HG03139 (cell line): ENCODE results near the gene CD99.
A peak's percentile ranks its signal among the peaks of the same experiment; 100 is the strongest.
"Not testable (repeated sequence)": the region's sequence is repeated elsewhere in the genome, so short reads cannot be mapped to it uniquely, and the experiment has no call there.

Source experiments
- ATAC-seq: cut with Tn5 transposase; IDR thresholded peaks from one replicate; pipeline ENCODE4 v1.9.1; 2021; ENCODE audit not compliant: unreplicated experiment

CD99 gene

DNA sequence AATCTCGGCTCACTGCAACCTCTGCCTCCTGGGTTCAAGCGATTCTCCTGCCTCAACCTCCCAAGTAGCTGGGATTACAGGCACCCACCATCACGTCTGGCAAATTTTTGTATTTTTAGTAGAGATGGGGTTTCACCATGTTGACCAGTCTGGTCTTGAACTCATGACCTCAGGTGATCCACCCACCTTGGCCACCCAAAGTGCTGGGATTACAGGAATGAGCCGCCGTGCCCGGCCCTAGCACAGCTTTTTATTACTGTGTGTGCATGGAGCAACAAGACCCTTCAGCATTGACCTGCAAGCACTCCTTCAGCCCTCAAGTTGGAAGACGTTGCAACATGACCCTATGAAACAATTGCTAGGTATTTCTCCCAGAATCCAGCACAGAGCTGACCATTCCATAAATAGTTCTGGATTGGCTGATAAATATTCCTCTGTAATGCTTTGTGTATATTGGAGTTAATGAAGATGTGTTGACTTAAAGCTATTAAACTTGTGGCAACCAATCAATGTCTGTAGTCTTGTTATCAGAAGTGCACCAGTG lies 15.4 kb upstream of the CD99 start:
- not testable (repeated sequence) for ATAC-seq

- no peak for ATAC-seq
Observed at GRCh38 chrX:2676794-2677675, 14.1 kb upstream of the CD99 start.

- no peak for ATAC-seq
Observed at GRCh38 chrX:2677764-2678163, 13.3 kb upstream of the CD99 start.

GRCh38 chrX:2678583-2678982 lies 12.5 kb upstream of the CD99 start:
- ATAC-seq = no peak

- no peak for ATAC-seq
Observed at GRCh38 chrX:2679534-2680485, 11.3 kb upstream of the CD99 start.

GRCh38 chrX:2680486-2681348 lies 10.4 kb upstream of the CD99 start:
- ATAC-seq = no peak

GRCh38 chrX:2682565-2683177 lies 8.4 kb upstream of the CD99 start:
- ATAC-seq = no peak

DNA sequence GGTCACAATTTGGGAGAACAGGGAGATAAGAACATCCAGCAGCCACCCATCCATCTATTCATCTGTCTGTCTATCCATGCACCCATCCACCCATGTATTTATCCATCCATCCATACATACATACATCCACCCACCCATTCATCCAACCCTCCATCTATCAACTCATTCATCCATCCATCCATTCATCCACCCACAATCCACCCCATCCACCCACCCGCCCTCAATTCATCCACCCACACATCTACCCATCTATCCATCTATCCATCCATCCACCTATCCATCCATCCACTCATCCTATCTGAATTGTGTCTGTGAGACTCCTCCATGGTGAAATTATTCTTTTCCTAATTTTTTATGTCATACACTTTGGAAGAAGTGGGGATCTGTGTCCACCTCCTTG lies 6.8 kb upstream of the CD99 start:
- ATAC-seq = no peak

DNA sequence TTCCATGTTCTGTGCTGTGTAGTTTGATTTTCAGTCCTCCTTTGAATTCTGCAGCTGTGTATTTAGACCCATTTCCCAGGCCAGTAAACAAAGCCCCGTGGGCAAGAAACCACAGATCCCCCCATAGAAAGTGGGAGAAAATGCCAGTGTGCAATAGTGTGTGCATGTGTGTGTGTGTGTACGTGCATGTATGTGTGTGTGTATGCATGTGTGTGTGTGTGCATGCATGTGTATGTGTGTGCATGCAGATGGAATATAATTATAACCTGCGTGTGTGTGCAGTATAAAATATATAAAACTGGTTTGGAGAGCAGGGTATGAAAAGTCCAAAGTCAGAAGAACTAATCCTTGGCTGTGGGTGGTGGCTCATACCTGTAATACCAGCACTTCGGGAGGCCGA lies 5.2 kb upstream of the CD99 start:
- ATAC-seq = no peak

- ATAC-seq = no peak
Observed at GRCh38 chrX:2689773-2690666, 1.1 kb upstream of the CD99 start.

- no peak for ATAC-seq
Observed at GRCh38 chrX:2691543-2692220, 587 bp downstream of the CD99 start.

DNA sequence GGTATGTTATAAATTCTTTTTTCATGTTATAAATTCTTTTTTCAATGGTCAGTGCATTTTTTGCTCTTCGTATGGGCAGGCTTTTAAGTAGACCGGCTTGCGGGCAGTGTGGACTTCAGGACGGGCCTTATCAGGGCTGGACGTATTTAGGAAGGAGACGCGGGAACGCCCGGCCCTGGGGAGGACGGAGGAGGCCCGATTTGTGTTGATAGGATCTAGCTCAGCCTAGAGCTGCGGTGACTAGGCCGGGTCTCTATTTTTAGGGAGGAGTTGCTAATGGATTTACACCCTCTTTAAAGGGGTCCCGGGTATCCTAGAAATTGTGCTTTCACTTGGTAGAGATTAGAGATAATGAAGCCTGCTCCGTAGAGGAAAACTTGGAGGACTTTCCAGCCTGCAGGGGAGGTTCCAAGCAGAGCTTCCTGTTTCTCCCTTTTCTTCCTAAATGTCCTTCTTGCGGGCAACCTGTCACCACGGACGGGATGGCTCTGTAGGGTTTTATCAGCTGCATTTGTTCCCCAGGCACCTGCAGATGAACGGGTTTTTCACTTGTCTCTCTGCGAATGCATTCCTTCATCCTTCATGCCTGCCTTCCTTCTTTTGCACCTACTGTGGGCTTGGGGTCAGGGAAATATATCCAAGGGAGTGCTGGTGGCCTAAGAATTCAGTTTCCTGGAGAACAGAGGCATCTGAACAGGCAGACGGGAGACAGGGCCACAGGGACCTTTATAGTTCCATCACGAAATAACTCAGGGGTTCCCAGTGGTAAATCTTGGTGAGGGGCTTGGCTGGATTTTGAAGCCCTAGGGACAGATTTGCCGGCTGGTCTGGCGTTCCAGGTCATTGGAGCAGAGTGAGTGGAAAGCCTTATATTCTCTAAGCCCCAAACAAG lies 1.4 kb downstream of the CD99 start:
- ATAC-seq = no peak

GRCh38 chrX:2693113-2694002 lies 2.3 kb downstream of the CD99 start:
- ATAC-seq = no peak

DNA sequence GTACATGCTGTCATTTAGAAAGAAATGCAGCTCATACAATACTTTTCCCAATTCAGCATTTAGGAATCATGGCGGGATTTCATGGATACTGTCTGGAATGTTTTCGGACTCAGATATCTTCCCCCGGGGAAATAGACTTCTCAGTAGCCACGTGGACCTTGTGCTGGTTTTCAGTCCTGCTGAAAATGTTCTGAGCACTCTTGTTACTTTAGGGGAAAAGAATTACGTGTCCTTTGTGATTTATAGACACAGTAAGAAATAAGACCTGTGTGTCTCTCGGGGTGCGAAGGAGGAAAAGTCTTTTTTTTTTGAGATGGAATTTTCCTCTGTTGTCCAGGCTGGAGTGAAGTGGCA lies 3.8 kb downstream of the CD99 start:
- ATAC-seq = no peak

GRCh38 chrX:2696698-2697215 lies 5.7 kb downstream of the CD99 start:
- peak; percentile 84 for ATAC-seq

DNA sequence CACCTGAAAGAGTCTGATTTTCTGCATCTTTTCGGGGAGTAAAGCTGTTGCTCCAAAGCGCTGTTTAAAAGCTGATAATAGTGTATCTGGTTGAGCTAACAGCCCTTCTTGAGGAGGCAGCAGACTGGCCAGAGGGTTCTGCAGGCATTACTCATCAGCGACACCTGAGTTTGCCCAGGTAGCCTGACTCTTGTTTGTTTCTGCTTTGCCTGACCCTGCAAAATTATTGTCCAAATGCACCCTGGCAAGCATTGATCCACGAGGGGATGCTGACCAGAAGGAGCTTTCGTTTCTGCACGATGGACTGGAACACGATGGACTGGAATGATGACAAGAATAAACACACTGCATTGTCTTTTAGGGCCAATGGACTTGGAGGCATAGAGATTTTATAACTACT lies 6.2 kb downstream of the CD99 start:
- no peak for ATAC-seq
